Measurements from ENCODE around the gene ANGEL1. TPM values are rescaled to one million over a fixed set of nuclear protein-coding genes. Genes with fewer than 3 reads are reported as not detected.
A peak's percentile ranks its signal among the peaks of the same experiment; 100 is the strongest.

ANGEL1 gene
- total RNA-seq, 2 donors from 2014 or later: 26.5 to 44.2 TPM

DNA sequence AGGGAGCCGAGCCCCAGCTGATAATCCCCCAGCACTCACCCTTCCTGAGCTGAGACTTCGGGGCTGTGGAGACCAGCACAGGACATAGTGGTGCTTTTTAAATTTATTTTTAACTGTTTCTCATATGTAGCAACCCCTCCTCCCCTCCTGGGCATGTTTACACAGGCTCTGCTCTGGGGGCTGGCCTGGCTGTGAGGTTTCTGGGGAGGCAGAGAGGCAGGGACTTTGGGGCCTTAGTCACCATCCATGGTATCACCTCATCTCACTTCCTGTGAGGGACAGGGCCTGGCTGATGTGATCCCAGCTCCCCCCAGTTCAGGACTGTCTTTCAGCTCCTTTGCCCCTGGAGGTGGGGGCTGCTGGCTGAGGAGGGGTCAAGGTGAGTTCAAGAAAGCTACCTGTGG, 31.0 kb downstream of the ANGEL1 start:
- ATAC-seq (no peak), DNase-seq (no peak)
- no peak for TF ChIP-seq POLR2A (IDR thresholded peaks at IDR 0.05)
- Histone ChIP-seq H3K9me3 (no peaks in the 10 kb centered on the region), H3K36me3 (replicated peaks in 1 of 2; ENCODE audit: insufficient read depth in 1 of 2, low read depth in 2 of 2) (peaks cover 0 to 7% of the 10 kb centered on the region in 2 donors), H3K4me3 (no peak overlapping the region), H3K27me3 (no peaks in the 10 kb centered on the region), H3K27ac (peak overlapping the region in 1 of 4 donors; percentile 5), H3K4me1 (peaks cover 12% of the 10 kb centered on the region)
- 83 to 94% methylated on average over 2 of the region's 2 CpGs for WGBS, 2 donors
- intact Hi-C loops (cut with DNase I): no loop called here

DNA sequence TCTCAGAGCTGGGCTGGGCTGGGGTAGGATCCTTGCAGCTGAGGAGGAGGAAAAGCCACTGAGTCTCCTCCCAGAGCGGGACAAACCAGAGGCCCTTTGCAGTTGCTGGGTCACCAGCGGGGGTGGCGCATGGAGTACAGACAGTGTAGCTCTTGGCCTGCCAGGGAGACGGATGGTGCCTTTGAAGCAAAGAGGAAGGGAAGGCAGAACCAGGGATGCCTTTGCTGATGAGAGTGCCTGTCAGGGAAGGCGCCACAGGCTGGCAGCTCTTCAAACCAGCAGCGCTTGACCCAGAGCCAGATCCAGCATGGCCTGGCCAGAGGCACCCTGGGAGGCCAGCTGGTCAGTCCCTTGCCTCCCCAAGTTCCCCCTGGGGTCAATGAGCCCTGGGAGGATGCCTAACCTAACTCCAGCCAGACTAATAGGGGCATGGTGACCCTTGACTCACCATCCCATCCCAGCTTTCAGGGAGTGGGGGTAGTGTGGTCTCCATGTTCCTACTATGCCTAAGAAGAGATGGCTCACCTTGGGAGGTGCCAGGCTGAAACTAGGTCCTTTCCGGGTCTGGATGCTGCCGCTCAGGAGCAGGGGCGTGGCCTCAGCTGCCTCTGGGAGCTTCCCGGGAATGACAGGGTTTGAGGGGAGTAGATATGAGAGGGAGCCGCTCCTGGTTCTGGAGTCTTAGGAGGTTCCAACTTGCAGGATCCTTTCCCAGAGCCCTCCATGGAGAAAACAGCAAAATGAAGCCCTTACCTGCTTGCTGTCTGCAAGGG, 31.6 kb downstream of the ANGEL1 start:
- H3K27ac ChIP-seq: no peak overlapping the region
- ATAC-seq: no peak
- intact Hi-C loops (cut with DNase I): no loop called here
- TF ChIP-seq, protein P1, sequence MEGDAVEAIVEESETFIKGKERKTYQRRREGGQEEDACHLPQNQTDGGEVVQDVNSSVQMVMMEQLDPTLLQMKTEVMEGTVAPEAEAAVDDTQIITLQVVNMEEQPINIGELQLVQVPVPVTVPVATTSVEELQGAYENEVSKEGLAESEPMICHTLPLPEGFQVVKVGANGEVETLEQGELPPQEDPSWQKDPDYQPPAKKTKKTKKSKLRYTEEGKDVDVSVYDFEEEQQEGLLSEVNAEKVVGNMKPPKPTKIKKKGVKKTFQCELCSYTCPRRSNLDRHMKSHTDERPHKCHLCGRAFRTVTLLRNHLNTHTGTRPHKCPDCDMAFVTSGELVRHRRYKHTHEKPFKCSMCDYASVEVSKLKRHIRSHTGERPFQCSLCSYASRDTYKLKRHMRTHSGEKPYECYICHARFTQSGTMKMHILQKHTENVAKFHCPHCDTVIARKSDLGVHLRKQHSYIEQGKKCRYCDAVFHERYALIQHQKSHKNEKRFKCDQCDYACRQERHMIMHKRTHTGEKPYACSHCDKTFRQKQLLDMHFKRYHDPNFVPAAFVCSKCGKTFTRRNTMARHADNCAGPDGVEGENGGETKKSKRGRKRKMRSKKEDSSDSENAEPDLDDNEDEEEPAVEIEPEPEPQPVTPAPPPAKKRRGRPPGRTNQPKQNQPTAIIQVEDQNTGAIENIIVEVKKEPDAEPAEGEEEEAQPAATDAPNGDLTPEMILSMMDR (IDR thresholded peaks at IDR 0.05): no peak
- no peak for TF ChIP-seq POLR2A (IDR thresholded peaks at IDR 0.05)
- DNase-seq: peak in 1 of 4 donors; percentile 34
- no peak overlapping the region for H3K4me3 ChIP-seq
- no peaks in the 10 kb centered on the region for H3K27me3 ChIP-seq
- peaks cover 0 to 4% of the 10 kb centered on the region in 2 donors for H3K36me3 ChIP-seq (replicated peaks in 1 of 2; ENCODE audit: insufficient read depth in 1 of 2, low read depth in 2 of 2)
- WGBS, 2 donors: 80 to 88% methylated on average over 10 to 11 of the region's 11 CpGs
- H3K9me3 ChIP-seq: no peaks in the 10 kb centered on the region
- peaks cover 12% of the 10 kb centered on the region for H3K4me1 ChIP-seq

DNA sequence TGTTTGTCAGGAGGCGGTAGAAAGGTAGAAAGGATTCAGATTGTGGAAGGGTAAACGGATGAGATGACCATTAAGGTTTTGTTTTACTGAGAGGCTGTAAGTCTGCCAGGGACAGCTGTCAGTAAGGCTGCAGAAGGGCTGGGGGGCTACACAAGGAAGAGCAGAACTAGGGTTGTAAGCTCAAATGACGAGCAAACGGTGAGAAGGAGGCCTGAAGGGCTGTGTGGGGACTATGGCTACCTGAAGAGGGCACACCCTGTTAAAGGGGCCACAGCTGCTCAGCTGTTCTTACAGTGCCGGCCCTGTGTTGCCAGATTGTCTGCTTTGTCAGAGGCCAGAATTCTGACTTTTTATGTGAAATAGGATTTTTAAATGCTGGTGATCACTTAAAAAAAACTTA, 32.3 kb downstream of the ANGEL1 start:
- Histone ChIP-seq H3K9me3 (no peaks in the 10 kb centered on the region), H3K4me1 (peaks cover 12% of the 10 kb centered on the region), H3K27me3 (no peaks in the 10 kb centered on the region), H3K27ac (no peak overlapping the region), H3K4me3 (no peak overlapping the region), H3K36me3 (replicated peaks in 1 of 2; ENCODE audit: insufficient read depth in 1 of 2, low read depth in 2 of 2) (peaks cover 0 to 4% of the 10 kb centered on the region in 2 donors)
- DNase-seq: no peak
- intact Hi-C loops (cut with DNase I): no loop called here
- ATAC-seq: no peak
- 65 to 72% methylated on average over 5 of the region's 5 CpGs for WGBS, 2 donors
- TF ChIP-seq, protein P1 (IDR thresholded peaks at IDR 0.05): no peak
- no peak for TF ChIP-seq POLR2A (IDR thresholded peaks at IDR 0.05)

DNA sequence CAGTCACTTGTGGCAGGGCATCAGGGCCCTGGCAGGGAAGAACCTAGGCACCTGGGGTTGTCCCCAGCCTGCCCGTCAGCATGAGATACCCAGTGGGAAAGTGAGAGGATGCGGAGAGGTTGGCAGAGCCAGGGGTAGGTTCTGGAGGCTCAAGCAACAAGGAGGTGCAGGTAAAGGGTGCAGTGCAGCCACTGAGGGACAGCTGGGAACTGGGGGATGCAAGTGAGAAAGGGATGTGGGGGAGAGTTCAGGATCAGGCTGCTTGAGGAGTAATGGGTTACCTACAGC, 32.7 kb downstream of the ANGEL1 start:
- ATAC-seq: no peak
- 87 to 92% methylated on average over 2 of the region's 2 CpGs for WGBS, 2 donors
- peaks cover 12% of the 10 kb centered on the region for H3K4me1 ChIP-seq

DNA sequence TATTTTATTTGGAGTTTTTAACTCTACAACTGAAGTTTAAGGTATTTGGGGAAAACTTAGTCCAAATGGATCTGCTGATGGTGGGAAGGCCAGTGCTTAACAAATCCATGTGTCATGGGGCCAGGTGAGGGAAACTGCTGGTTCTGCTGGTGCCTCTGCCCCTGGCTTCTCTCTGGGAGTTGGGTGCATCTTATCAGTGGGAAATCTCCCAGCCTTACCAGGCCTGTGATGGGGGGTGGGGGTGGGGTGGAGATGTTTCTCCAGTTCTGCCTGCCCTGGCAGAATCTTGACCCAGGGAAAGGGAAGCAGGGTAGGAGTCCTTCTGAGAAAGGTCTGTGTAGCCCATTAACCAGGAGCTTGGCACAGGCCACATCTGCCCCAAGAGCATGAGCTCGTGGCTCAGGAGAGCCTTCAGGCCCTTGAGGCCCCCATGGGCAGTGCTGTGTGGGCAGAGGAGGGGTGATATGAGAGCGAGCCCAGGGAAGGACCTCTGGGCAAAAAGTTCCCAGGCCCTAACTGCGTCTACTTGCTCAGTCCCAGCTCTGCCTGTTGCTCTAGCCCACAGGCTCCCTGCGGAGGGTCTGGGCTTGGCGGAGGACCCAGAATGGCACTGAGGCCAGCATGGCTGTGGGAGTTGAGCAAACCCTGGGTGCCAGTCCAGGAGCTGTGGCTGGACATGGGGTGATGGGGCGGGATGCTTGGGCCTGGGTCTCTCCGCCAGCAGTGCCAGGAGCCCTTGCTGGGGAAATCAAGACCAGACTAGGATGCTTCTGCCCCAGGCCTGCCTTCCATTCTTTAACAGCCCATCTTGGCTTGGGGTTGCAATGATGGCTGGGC, 33.2 kb downstream of the ANGEL1 start:
- Histone ChIP-seq H3K4me3 (no peak overlapping the region), H3K9me3 (no peaks in the 10 kb centered on the region), H3K27me3 (no peaks in the 10 kb centered on the region), H3K27ac (no peak overlapping the region), H3K4me1 (peaks cover 12% of the 10 kb centered on the region), H3K36me3 (replicated peaks in 1 of 2; ENCODE audit: insufficient read depth in 1 of 2, low read depth in 2 of 2) (peaks cover 0 to 4% of the 10 kb centered on the region in 2 donors)
- no peak for ATAC-seq
- DNase-seq: peak in 1 of 4 donors; percentile 8
- 87 to 88% methylated on average over 6 to 7 of the region's 7 CpGs for WGBS, 2 donors
- TF ChIP-seq, protein P1 (IDR thresholded peaks at IDR 0.05): no peak
- TF ChIP-seq POLR2A (IDR thresholded peaks at IDR 0.05): no peak
- intact Hi-C loops (cut with DNase I): no loop called here

More for the DNA sequence above, 32.7 kb downstream of the ANGEL1 start:
- no peak for DNase-seq
- intact Hi-C loops (cut with DNase I): no loop called here
- no peaks in the 10 kb centered on the region for H3K9me3 ChIP-seq
- no peaks in the 10 kb centered on the region for H3K27me3 ChIP-seq
- TF ChIP-seq, protein P1 (IDR thresholded peaks at IDR 0.05): no peak
- no peak for TF ChIP-seq POLR2A (IDR thresholded peaks at IDR 0.05)
- H3K36me3 ChIP-seq (replicated peaks in 1 of 2; ENCODE audit: insufficient read depth in 1 of 2, low read depth in 2 of 2): peaks cover 0 to 4% of the 10 kb centered on the region in 2 donors
- H3K27ac ChIP-seq: no peak overlapping the region
- H3K4me3 ChIP-seq: no peak overlapping the region

All from body of pancreas (tissue), 4 donors.